ENCODE results near the gene C4orf36.

DNA sequence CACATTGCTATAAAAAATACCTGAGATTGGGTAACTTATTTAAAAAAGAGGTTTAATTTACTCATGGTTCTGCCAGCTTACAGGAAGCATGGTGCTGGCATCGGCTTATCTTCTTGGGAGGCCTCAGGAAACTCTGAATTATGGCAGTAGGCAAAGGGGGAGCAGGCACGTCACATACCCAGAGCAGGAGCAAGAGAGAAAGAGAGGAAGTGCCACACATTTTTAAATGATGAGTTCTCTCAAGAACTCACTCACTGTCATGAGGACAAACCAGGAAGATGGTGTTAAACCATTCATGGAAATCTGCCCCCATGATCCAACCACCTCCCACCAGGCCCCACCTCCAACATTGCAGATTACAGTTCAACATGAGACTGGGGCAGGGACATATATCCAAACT is 32.6 kb upstream of the C4orf36 start:
- TF ChIP-seq, protein P1, sequence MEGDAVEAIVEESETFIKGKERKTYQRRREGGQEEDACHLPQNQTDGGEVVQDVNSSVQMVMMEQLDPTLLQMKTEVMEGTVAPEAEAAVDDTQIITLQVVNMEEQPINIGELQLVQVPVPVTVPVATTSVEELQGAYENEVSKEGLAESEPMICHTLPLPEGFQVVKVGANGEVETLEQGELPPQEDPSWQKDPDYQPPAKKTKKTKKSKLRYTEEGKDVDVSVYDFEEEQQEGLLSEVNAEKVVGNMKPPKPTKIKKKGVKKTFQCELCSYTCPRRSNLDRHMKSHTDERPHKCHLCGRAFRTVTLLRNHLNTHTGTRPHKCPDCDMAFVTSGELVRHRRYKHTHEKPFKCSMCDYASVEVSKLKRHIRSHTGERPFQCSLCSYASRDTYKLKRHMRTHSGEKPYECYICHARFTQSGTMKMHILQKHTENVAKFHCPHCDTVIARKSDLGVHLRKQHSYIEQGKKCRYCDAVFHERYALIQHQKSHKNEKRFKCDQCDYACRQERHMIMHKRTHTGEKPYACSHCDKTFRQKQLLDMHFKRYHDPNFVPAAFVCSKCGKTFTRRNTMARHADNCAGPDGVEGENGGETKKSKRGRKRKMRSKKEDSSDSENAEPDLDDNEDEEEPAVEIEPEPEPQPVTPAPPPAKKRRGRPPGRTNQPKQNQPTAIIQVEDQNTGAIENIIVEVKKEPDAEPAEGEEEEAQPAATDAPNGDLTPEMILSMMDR (IDR thresholded peaks at IDR 0.05), result no peak
- no peak for TF ChIP-seq POLR2A (IDR thresholded peaks at IDR 0.05)
